Choroid plexus epithelial cell (primary cell): ENCODE data around the gene PHLDA1.
A peak's percentile ranks its signal among the peaks of the same experiment; 100 is the strongest.
"Not testable (repeated sequence)": the region's sequence is repeated elsewhere in the genome, so short reads cannot be mapped to it uniquely, and the experiment has no call there.

Experiments used
- DNase-seq: peaks from one replicate; pipeline ENCODE4 v3.0.0-alpha.2; 2010; ENCODE audit warnings: low read depth
- H3K4me3 ChIP-seq: 2 replicates; pipeline ENCODE4 v1.5.1; 2011; ENCODE audit warnings: low read depth, mild to moderate bottlenecking, control low read depth, low read length, moderate library complexity
- TF ChIP-seq, protein P1 (sequence below): conservative IDR thresholded peaks from 2 replicates; pipeline ENCODE4 v1.5.1; 2011; ENCODE audit warnings: low read depth, mild to moderate bottlenecking, control low read depth, inconsistent platforms, low read length, moderate library complexity

The PHLDA1 gene

DNA sequence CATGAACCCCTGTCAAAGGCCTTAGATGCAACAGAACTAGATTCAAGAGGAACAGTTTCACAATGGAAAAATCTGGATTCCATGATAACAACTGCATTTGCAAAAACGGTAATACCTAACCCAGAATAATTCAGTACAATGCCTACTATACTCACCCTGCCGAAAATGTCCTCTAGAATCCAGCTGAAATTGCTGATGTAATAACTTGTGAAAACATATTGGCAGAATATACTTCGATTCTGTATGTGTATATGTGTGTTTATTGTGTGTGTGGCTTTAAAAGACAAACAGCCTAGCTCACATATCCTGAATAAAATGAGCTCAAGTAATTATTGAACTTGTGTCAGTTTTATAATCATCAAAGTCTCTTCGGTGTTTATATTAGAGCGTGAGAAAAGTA, 46.0 kb downstream of the PHLDA1 start:
- no peak overlapping the region for H3K4me3 ChIP-seq
- TF ChIP-seq, protein P1, sequence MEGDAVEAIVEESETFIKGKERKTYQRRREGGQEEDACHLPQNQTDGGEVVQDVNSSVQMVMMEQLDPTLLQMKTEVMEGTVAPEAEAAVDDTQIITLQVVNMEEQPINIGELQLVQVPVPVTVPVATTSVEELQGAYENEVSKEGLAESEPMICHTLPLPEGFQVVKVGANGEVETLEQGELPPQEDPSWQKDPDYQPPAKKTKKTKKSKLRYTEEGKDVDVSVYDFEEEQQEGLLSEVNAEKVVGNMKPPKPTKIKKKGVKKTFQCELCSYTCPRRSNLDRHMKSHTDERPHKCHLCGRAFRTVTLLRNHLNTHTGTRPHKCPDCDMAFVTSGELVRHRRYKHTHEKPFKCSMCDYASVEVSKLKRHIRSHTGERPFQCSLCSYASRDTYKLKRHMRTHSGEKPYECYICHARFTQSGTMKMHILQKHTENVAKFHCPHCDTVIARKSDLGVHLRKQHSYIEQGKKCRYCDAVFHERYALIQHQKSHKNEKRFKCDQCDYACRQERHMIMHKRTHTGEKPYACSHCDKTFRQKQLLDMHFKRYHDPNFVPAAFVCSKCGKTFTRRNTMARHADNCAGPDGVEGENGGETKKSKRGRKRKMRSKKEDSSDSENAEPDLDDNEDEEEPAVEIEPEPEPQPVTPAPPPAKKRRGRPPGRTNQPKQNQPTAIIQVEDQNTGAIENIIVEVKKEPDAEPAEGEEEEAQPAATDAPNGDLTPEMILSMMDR = no peak
- DNase-seq = no peak

DNA sequence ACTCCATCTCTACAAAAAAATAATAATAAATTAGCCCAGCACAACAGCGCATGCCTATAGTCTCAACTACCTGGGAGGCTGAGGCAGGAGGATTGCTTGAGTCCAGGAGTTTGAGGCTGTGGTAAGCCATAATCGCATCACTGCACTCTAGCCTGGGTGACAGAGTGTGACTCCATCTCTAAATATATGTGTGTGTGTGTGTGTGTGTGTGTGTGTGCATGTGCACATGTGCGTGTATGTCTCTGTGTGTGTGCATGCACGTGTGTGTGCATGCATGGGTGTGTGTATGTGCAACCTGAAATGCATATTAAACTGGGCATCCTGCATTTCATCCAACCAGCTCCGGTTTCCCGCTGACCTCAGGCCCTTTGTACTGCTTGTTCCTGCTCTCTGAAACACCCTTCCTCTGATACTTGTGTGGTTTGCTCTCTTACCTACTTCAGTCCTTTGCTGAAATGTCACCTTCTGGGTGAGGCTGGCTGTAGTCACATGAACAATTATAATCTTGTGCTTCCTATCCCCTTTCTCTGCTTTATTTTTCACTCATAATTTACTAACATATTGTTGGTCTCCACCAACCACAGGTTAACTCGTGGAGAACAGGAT, 46.9 kb downstream of the PHLDA1 start:
- DNase-seq = no peak
- TF ChIP-seq, protein P1 = no peak
- H3K4me3 ChIP-seq = no peak overlapping the region

DNA sequence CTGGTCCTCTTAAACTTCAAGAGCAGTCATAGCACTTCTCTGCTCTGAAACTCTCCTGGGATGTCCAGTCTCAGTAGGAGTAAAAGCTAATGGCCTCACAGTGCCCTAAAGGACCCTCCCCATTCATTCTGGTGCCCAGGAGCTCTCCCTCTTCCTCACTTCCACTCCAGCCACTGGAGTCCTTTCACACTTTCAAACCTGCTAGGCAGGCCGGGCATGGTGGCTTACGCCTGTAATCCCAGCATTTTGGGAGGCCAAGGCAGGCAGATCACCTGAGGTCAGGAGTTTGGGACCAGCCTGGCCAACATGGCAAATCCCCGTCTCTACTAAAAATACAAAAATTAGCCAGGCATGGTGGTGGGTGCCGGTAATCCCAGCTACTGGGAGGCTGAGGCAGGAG, 47.7 kb downstream of the PHLDA1 start:
- H3K4me3 ChIP-seq, DNase-seq: not testable (repeated sequence)

DNA sequence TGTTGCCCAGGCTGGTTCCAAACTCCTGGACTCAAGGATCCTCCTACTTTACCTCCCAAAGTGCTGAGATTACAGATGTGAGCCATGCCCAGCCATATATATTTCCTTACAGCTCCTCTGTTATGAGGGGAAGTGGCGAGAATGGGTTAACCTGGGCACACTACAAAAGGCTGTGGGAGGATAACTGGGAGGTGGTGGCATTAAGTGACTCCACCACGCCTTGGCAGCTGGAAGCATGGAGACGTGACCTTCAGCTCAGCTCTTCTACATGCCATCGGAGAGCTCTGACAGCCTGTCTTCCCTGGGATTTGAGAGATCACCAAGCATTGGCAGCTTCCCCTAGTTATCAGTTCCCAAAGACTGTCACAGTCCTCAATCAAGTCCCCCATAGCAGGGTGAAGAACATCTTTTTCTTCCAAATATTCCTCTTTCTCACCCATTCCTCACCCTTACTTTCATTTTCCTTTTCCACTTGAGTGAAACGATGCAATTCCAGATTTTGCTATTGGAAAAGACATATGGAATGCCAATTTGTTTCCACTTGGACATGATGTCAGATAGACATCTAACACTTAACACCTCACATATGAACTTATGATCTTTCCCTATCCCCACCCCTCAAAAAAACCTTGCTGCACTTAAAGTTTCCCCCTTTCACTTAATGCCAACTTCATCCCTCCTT, 48.5 kb downstream of the PHLDA1 start:
- H3K4me3 ChIP-seq = no peak overlapping the region
- TF ChIP-seq, protein P1 = no peak
- DNase-seq = no peak

DNA sequence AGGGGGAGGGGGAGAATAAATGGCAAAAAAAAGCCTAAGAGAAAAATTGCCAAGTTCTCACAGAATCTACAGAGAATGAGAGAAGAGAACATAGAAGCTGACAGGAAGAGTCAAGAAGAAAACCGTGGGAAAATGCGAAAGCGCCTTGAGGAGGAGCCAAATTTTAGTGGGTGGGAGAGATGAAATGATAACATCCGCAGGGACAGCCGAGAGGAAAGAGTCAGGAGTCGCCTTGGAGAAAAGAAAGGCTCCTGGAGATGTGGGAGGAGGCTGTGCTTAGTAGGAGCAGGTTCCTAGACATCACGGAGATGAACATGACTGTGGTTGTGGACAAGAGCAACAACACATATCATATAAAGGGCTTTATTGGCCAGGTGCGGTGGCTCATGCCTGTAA, 49.4 kb downstream of the PHLDA1 start:
- no peak overlapping the region for H3K4me3 ChIP-seq
- TF ChIP-seq, protein P1 = no peak
- DNase-seq = peak; percentile 38

DNA sequence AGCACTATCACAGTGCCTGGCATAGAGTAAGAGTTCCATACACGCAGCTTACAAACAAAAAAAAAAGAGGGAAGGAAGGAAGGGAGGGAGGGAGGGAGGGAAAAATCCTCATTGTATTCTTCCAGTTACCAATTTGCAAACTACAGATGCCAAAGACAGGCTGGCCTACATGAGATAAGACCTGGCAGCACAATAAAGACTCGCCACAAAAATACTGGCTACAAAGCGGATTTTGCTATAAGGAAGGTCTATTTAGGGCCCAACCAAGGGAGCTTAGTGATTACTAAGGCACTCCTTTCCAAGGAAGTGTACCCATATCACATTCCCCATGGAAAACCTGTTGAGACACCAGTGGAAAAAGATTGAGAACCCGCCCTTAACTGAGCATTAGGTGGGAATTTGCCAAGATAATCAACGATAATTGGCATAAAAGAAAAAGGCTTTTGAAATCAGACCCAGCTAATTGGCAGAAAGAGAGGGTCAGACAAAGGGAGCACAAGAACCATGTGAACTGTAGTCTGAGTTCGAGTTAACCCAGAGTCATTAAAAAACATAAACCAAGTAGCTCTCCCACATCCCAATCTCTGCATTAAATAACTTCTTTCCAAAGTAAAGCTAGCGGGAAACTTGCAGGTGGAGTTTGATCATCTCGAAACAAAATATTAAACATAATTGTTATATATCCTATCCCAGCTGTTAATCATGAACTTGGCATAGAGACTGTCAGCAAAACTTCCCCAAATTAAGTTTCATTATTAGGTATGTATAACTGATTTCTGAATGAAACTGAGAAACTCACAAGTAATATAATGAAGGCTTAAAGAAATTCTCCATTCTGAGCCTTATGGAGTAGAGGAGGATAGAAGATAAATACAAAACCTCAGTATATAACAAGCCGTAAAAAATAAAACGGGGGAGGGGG, 50.1 kb downstream of the PHLDA1 start:
- TF ChIP-seq, protein P1 = no peak
- DNase-seq = no peak
- H3K4me3 ChIP-seq = no peak overlapping the region

DNA sequence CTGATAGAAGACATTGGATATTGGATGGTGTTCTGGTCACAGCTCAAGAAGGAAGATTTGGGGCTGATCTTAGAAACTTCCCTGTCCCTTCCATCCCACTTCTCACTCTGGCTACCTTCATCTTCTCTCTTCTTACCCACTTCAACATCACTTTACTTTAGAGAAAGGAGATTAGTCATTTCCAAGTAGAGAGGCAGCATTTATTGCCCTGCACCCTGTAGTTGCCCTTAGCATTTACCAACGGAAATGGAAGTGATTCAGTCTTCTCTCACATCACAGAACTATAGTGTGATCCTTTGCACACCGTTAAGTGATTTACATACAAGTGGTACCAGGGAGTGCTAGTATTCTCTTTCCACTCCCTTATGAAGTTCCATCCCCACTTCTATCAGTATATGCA, 52.4 kb downstream of the PHLDA1 start:
- TF ChIP-seq, protein P1 = no peak
- DNase-seq = peak; percentile 50
- H3K4me3 ChIP-seq = no peak overlapping the region
